Dendritic cell treated with granulocyte-macrophage colony-stimulating factor and Interleukin-4, amounts not matched to agents 40 ng/mL and 50 ng/mL, for 4 days (primary cell): ENCODE measurements around the gene RASAL2.

Source experiments
- H3K27ac Mint-ChIP-seq: one replicate; pipeline ENCODE4 v1.8.0; 2022; ENCODE audit warnings: mild to moderate bottlenecking, mixed read lengths
- H3K27me3 Mint-ChIP-seq: one replicate; pipeline ENCODE4 v1.8.0; 2022; ENCODE audit warnings: mild to moderate bottlenecking, mixed read lengths
- H3K36me3 Mint-ChIP-seq: one replicate; pipeline ENCODE4 v1.8.0; 2022; ENCODE audit warnings: low read depth, mixed read lengths
- H3K4me1 Mint-ChIP-seq: one replicate; pipeline ENCODE4 v1.8.0; 2022; ENCODE audit warnings: low read depth, mixed read lengths
- H3K4me3 Mint-ChIP-seq: one replicate; pipeline ENCODE4 v1.8.0; 2022; ENCODE audit warnings: mild to moderate bottlenecking, moderate library complexity, mixed read lengths
- H3K9me3 Mint-ChIP-seq: one replicate; pipeline ENCODE4 v1.8.0; 2022; ENCODE audit warnings: mixed read lengths
- intact Hi-C: fragments of 100-400 bp; cut with micrococcal nuclease; formaldehyde crosslinking; loops from one replicate; pipeline ENCODE4 v1.15.0; 2022

RASAL2 gene

DNA sequence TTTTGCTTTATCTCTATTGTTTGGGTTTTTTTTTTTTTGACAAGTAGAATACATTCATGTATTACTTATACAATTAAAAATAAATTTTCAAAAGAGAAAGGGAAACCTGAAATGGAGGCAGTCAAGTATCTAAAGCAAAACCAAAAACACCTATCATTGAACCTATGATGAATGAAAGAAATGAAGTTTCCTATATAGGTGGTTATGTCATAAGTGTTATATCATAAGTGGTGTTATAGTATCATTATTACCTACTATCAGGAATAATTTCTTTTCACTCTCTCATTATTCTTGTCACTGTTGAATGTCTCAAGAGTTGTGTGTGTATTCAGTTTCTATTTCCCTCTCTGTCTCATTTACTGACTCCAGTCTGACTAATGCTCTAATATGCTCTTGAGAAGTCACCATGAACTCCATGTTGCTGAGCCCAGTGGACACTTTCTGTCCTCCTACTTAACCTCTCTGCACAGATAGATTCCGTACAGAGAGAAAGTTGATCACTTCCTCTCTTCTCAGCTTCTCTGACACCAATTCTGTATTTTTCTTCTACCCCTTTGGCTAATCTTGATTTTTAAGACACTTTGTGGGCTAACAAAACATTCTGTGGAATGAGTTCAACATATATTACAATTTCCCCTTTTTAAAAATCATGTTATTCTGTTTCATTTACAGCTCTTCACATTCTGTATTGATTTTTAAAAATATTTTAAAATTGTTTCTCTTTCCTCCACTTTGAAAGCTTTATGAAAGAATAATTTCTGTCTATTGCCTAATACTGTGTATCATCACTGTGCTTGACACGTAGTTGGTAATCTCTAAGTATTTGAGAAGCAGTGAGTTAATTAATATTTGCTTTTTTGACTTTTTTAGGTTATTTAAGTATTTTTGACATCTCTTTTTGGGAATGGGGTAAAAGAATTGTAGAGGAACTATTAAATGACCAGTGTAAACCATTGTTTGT lies 50.1 kb downstream of the RASAL2 start:
- Mint-ChIP-seq H3K27ac (peak overlapping the region; percentile 57), H3K9me3 (no peaks in the 10 kb centered on the region), H3K27me3 (no peaks in the 10 kb centered on the region), H3K4me3 (no peak overlapping the region), H3K36me3 (no peaks in the 10 kb centered on the region), H3K4me1 (peaks cover 36% of the 10 kb centered on the region)
- intact Hi-C loops, result no loop called here

DNA sequence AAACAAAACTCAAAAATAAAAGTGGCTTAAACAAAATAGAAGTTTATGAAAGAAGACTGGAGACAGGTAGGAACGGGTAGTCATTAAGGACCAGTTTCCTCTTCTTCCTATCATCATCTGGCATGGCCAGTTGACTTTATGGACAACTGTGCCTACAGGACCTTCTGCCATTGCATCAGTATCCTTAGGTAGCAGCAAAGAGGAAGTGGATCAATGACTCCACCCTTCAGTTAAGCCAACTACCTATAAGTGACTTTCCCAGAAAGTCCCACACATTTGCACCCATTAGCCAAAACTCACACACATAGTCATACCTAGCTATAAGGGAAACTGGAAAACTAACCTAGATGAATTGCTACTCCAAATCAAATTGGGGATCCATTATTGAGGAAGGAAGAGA lies 51.7 kb downstream of the RASAL2 start:
- Mint-ChIP-seq H3K4me1 (peaks cover 38% of the 10 kb centered on the region), H3K27me3 (no peaks in the 10 kb centered on the region), H3K36me3 (no peaks in the 10 kb centered on the region), H3K27ac (no peak overlapping the region), H3K9me3 (no peaks in the 10 kb centered on the region), H3K4me3 (no peak overlapping the region)
- intact Hi-C loops, result no loop called here

DNA sequence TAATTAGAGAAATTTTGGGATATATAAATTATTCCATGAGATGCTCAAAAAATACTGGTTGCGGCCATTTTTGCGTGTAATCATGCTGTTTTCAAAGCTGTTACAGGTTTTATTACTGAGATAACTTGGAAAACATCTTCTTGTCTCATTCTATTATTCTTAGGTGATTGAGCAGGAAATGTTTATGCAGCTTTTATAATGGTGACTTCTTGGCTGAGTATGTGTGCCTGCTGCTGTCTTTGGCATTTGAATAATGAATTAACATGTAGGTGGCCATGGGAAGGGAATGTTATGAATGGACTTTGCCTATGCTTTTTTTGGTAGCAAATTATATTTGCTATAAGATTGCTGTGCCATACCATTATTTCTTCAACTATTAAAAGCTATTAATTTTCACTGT lies 52.5 kb downstream of the RASAL2 start:
- Mint-ChIP-seq H3K36me3 (no peaks in the 10 kb centered on the region), H3K4me3 (no peak overlapping the region), H3K4me1 (peaks cover 37% of the 10 kb centered on the region), H3K27me3 (no peaks in the 10 kb centered on the region), H3K9me3 (no peaks in the 10 kb centered on the region), H3K27ac (no peak overlapping the region)
- intact Hi-C loops, result no loop called here

DNA sequence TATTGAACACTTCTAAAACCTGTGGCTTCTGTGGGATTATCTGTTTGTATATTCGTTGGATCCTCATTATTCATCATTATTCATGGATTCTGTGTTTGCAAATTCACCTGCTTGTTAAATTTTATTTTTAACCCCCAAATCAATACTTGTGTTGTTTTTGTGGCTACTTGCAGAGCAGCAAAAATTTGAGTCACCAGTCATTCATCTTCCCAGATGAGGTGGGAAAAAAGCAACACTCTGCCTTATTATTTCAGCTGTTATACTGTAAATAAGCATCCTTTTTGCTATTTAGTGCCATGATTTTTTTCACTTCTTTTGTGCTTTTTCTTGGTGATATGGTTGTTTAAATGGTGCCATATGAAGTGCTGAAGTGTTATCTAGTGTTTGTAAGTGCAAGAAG lies 56.7 kb downstream of the RASAL2 start:
- Mint-ChIP-seq H3K9me3 (no peaks in the 10 kb centered on the region), H3K4me1 (peaks cover 26% of the 10 kb centered on the region), H3K4me3 (no peak overlapping the region), H3K27me3 (no peaks in the 10 kb centered on the region), H3K36me3 (no peaks in the 10 kb centered on the region), H3K27ac (no peak overlapping the region)
- intact Hi-C loops, result no loop called here

DNA sequence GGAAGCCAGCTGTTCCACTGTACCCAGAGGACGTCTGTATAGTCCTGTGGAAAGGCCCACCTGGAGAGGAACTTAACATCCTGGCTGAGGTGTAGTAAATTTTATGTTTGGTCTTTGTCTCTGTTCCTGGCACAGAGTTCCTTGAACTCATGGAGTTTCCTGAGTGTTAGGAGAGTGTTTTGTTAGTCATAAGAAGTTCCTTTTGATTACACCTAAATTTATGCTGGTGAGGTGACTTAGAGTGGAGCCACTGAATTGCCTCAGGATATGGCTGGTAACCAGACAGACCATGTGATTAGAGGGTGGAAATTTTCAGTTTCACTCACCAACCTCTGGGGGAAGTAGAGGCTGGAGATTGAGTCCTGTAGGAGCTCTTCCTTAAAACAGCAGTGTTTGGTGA lies 57.9 kb downstream of the RASAL2 start:
- intact Hi-C loops, result no loop called here
- no peaks in the 10 kb centered on the region for H3K9me3 Mint-ChIP-seq
- H3K4me1 Mint-ChIP-seq, result peaks cover 25% of the 10 kb centered on the region
- H3K27me3 Mint-ChIP-seq, result no peaks in the 10 kb centered on the region
- H3K4me3 Mint-ChIP-seq, result no peak overlapping the region
- no peak overlapping the region for H3K27ac Mint-ChIP-seq
- H3K36me3 Mint-ChIP-seq, result no peaks in the 10 kb centered on the region

DNA sequence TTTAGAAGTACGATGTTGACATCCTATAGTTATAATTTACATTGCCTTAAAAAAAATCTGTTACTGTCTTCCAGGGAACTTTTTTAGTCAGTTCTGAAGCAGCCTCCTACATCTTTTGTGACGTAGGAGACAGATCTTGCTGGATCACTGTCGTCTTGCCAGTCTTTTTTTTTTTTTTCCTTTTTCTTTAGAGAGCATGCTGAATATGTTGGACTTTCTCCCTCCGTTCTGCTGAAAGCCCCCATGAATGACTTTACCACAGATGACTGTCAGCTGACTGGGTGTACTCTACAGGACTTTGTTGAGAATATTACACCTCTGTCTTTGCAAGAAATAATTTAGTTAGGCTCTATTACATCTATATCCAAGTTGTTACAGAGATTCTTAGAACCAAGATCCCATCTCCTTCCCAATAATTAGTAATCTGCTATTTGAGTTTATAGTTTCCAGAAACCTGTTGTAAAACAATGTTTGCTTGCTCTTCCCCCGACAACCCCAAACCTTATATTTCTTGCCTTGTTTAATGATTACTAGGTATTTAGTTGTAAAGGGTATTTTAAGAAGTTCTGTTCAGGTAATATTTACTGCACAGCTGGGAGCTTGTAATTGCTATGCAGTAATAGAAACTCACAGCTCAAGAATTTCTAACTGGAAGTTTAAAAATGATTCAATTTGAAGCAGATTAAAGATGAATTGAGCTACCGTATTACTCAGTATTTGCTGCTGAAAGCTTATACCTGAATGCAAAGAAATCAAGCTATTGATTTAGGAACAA lies 61.8 kb downstream of the RASAL2 start:
- Mint-ChIP-seq H3K27me3 (no peaks in the 10 kb centered on the region), H3K4me1 (peaks cover 24% of the 10 kb centered on the region), H3K4me3 (no peak overlapping the region), H3K36me3 (no peaks in the 10 kb centered on the region), H3K27ac (no peak overlapping the region), H3K9me3 (no peaks in the 10 kb centered on the region)
- intact Hi-C loops, result no loop called here

DNA sequence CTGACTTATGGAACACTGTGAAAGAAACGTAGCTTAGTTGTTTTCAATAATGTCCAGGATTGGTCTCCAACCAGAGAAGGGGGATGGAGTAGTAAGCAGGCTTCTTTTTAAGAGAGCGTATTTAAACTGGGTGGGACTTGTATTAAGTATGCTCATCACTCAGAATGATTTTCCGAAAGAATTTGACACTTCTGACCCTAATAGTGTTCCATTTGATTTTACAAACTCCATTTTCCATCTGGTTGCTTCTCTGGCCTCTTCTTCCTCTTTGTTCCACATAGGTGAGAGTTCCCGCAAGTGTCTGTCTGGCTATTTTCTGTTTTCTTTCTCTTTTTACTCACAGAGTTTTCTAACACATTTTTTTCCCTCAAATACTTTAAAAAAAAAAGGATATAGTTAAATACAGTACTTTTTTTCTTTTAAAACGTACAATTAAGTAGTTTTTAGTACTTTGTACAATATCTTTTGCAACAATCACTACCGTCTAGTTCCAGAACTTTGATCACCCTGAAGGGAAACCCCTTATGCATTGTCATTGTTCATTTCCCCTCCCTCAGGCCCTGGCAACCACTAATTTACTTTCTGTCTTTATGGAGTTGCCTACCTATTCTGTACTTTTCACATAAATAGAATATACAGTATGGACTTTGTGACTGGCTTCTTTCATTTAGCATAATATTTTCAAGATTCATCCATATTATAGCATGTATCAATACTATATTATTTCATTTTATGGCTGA lies 67.0 kb downstream of the RASAL2 start:
- Mint-ChIP-seq H3K27ac (no peak overlapping the region), H3K27me3 (no peaks in the 10 kb centered on the region), H3K4me1 (peaks cover 5% of the 10 kb centered on the region), H3K36me3 (no peaks in the 10 kb centered on the region), H3K4me3 (no peak overlapping the region), H3K9me3 (no peaks in the 10 kb centered on the region)
- intact Hi-C loops, result no loop called here

DNA sequence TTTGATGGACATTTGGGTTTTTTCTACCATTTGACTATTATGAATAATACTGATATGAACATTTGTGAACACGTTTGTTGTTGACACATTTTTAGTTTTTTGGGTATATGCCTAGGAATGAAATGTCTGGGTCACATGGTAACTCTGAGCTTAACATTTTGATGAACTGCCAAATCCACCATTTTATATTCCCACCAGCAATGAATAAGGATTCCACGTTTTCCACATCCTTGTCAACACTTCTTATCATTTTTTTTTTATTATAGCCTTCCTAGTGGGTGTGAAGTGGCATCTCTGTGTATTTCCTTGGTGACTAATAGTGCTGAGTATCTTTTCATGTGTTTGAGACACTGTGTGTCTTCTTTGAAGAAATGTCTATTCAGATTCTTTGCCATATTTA lies 67.6 kb downstream of the RASAL2 start:
- Mint-ChIP-seq H3K36me3 (no peaks in the 10 kb centered on the region), H3K4me3 (no peak overlapping the region), H3K4me1 (peaks cover 5% of the 10 kb centered on the region), H3K27me3 (no peaks in the 10 kb centered on the region), H3K27ac (no peak overlapping the region), H3K9me3 (no peaks in the 10 kb centered on the region)
- intact Hi-C loops, result no loop called here

DNA sequence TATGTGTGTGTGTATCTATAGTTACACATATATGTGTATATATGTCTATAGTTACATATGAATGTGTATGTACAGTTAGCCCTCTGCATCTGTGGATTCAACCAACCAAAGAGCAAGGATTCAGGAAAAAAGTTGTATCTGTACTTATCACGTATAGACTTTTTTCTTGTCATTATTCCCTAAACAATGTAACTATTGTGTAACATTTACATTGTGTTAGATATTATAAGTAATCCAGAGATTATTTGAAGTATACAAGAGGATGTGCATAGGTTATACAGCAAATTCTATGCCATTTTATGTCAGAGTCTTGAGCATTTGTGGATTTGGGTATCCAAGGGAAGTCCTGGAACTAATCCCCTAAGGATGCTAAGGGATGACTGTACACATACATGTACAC lies 71.3 kb downstream of the RASAL2 start:
- Mint-ChIP-seq H3K4me1 (no peaks in the 10 kb centered on the region), H3K4me3 (no peak overlapping the region), H3K27me3 (no peaks in the 10 kb centered on the region), H3K27ac (no peak overlapping the region), H3K9me3 (no peaks in the 10 kb centered on the region), H3K36me3 (no peaks in the 10 kb centered on the region)
- intact Hi-C loops, result no loop called here

DNA sequence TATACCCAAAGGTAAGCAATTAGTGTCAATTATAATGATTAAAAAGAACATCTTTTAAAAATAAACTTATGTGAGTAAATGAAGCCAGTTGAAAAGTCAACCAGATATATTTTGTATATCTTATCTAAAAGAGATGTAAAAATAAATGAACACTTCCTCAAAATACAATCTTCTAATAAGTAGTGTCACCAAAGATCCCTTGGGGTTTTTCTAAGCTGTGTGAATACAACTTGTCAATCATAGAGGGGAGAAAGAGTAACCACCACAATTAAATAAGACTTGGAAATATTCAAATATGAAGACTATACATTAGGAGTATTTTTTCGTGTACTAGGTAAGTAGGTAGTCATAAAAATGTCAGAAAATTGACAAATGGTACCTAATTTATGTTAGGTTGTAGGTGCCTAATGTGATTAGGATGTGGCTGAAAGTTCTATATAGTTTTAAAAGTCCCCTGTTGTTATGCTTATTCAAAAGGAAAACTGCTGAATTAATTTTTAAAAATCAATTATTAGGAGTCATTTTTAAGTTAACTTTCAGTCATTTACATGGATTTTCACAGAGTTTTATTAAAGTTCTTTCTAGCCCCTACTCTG lies 72.6 kb downstream of the RASAL2 start:
- H3K27me3 Mint-ChIP-seq, result no peaks in the 10 kb centered on the region
- H3K9me3 Mint-ChIP-seq, result no peaks in the 10 kb centered on the region
- no peaks in the 10 kb centered on the region for H3K4me1 Mint-ChIP-seq
- no peak overlapping the region for H3K4me3 Mint-ChIP-seq
- H3K36me3 Mint-ChIP-seq, result no peaks in the 10 kb centered on the region
- intact Hi-C loops, result no loop called here
- no peak overlapping the region for H3K27ac Mint-ChIP-seq

DNA sequence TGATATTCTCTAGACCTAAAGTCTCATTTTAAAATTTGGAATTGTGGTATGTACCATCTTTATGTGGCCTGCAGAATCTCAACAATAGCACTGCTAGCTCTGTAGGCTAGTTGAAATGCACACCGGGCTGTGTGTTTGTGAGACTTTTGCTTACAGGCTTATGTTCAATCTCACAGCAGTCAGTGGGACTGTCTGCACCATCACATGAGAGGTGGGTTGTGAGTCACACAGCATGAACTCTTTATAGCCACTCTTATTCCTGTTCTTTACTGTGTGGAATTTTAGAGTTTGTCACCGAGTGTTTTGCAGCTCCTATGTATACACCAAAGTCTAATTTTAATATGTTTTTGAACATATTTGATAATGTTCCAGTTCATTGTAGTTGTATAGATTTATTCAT lies 74.6 kb downstream of the RASAL2 start:
- Mint-ChIP-seq H3K4me3 (no peak overlapping the region), H3K4me1 (no peaks in the 10 kb centered on the region)
- intact Hi-C loops, result no loop called here

DNA sequence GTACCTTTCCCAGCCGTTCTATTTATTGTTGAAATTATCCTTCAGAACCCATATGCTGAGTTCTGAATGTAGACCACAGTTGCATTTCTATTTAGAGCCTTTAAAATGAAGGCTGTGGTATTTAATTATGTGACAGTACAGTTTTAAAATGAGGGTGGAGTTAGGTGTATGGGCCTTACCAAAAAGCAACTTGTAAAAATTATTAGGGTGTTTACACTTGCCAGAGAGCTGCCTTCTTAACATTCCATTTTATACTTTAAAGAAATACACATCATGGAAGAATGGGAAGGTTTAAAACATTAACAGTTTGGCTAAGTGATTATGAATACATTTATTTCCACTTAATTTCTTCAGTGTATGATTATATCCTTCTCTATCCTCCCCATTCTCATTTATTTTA lies 75.7 kb downstream of the RASAL2 start:
- intact Hi-C loops, result no loop called here
- Mint-ChIP-seq H3K4me3 (no peak overlapping the region), H3K27ac (no peak overlapping the region), H3K9me3 (no peaks in the 10 kb centered on the region), H3K27me3 (no peaks in the 10 kb centered on the region), H3K4me1 (no peaks in the 10 kb centered on the region), H3K36me3 (no peaks in the 10 kb centered on the region)

More for the DNA sequence above, 74.6 kb downstream of the RASAL2 start:
- H3K36me3 Mint-ChIP-seq, result no peaks in the 10 kb centered on the region
- H3K9me3 Mint-ChIP-seq, result no peaks in the 10 kb centered on the region
- no peaks in the 10 kb centered on the region for H3K27me3 Mint-ChIP-seq
- no peak overlapping the region for H3K27ac Mint-ChIP-seq

DNA sequence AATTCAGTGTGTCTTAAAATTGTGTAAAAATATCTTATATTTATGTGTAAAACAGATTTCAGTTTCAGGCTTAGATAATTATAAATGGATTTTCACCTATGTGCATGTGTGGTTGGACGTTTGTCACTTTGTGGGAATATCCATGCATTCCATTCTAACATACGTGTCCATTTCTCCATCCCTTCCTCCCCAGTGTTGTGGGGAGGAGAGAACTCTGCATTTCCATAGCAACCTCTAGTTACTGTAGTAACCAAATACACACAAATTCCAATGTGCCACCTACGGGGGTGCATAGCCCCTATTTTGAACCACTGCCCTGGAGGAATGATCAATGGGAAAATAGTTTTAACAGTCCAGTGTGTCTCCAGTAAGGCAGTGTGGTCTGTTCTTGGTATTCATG lies 79.0 kb downstream of the RASAL2 start:
- Mint-ChIP-seq H3K4me1 (peaks cover 5% of the 10 kb centered on the region), H3K36me3 (no peaks in the 10 kb centered on the region), H3K27me3 (no peaks in the 10 kb centered on the region), H3K4me3 (no peak overlapping the region), H3K9me3 (no peaks in the 10 kb centered on the region), H3K27ac (no peak overlapping the region)
- intact Hi-C loops, result no loop called here

DNA sequence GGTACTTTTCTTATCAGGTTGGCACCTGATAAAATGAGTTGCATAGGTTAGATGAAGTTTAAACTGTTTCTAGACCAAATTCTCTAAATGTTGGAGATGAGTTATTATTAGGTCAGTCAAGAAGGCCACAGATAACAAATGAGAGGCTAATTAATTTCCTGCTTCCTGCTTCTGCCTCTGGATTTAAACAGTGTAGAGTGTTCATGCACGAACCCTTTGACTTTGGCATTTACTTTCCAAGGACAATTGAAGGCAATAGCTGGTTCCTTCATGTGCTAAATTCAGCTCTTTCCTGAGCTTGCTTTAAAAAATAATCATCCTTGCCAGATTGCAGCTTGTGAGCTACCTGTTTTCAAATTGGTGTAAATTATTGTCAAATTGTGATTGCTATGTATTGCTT lies 80.6 kb downstream of the RASAL2 start:
- peaks cover 11% of the 10 kb centered on the region for H3K4me1 Mint-ChIP-seq
- H3K4me3 Mint-ChIP-seq, result no peak overlapping the region
- no peaks in the 10 kb centered on the region for H3K9me3 Mint-ChIP-seq
- H3K36me3 Mint-ChIP-seq, result no peaks in the 10 kb centered on the region
- intact Hi-C loops, result no loop called here
- no peaks in the 10 kb centered on the region for H3K27me3 Mint-ChIP-seq
- H3K27ac Mint-ChIP-seq, result no peak overlapping the region
